DOHH2 (cell line): ENCODE results near the gene KRTAP10-5.

Experiments used
- CTCF ChIP-seq: fragments of 200-600 bp; sonication (generic); IDR thresholded peaks from one replicate; pipeline ENCODE4 v1.5.1; 2014; ENCODE audit warnings: antibody characterized with exemption, mild to moderate bottlenecking, low read depth, low read length; ENCODE audit not compliant: poor library complexity, severe bottlenecking
- EZH2phosphoT487 ChIP-seq: fragments of 200-600 bp; sonication (generic); IDR thresholded peaks from 2 replicates; pipeline ENCODE4 v1.6.1; 2017; ENCODE audit warnings: borderline replicate concordance, mild to moderate bottlenecking, antibody characterized with exemption, low read length, moderate library complexity, mixed read lengths

GRCh38 chr21:44598061-44598460, 17.7 kb upstream of the KRTAP10-5 start:
- TF ChIP-seq CTCF (no peak), EZH2phosphoT487 (no peak)
